Measurements from ENCODE around the gene CRYBG1.
A peak's percentile ranks its signal among the peaks of the same experiment; 100 is the strongest.

Gene CRYBG1

DNA sequence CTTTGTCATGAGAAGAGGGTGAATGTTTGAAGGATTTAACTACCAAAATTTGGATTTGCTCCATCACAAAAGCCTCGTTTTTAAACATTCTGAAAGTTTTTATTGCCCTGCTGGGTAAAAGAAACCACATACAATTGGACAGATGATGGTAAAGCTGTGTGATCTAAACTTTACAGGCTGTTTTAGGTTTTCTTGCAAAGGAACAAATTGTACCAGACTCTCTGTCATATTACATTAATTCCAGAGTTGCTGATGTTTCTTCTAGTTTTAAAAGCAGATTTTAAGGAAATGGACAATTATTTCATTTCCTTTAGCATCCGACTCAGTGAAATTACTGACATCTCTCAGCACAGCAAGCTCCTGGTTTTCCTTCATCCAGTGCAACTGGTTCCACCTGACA, 53.2 kb downstream of the CRYBG1 start:
- Histone ChIP-seq H2AFZ (ENCODE audit: low read length) (no peak overlapping the region), H3K9me3 (replicated peaks; ENCODE audit: insufficient read depth, low read length) (no peaks in the 10 kb centered on the region), H3K36me3 (replicated peaks; ENCODE audit: insufficient read depth, low read length) (no peaks in the 10 kb centered on the region), H3K4me3 (ENCODE audit: low read length) (no peak overlapping the region), H3K27ac (ENCODE audit: low read length) (no peak overlapping the region), H3K79me2 (ENCODE audit: low read length) (no peaks in the 10 kb centered on the region), H3K4me2 (ENCODE audit: low read depth, low read length) (no peak overlapping the region), H3K27me3 (replicated peaks; ENCODE audit: insufficient read depth, low read length) (no peaks in the 10 kb centered on the region), H4K20me1 (ENCODE audit: insufficient read depth, low read length) (no peaks in the 10 kb centered on the region), H3F3A (ENCODE audit: insufficient read depth, low read length) (no peaks in the 10 kb centered on the region), H3K4me1 (ENCODE audit: low read length) (no peaks in the 10 kb centered on the region), H3K9ac (ENCODE audit: low read length) (no peak overlapping the region), H3K9me2 (replicated peaks; ENCODE audit: insufficient read depth, low read length) (no peaks in the 10 kb centered on the region)
- TF ChIP-seq, protein P1, sequence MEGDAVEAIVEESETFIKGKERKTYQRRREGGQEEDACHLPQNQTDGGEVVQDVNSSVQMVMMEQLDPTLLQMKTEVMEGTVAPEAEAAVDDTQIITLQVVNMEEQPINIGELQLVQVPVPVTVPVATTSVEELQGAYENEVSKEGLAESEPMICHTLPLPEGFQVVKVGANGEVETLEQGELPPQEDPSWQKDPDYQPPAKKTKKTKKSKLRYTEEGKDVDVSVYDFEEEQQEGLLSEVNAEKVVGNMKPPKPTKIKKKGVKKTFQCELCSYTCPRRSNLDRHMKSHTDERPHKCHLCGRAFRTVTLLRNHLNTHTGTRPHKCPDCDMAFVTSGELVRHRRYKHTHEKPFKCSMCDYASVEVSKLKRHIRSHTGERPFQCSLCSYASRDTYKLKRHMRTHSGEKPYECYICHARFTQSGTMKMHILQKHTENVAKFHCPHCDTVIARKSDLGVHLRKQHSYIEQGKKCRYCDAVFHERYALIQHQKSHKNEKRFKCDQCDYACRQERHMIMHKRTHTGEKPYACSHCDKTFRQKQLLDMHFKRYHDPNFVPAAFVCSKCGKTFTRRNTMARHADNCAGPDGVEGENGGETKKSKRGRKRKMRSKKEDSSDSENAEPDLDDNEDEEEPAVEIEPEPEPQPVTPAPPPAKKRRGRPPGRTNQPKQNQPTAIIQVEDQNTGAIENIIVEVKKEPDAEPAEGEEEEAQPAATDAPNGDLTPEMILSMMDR (IDR thresholded peaks at IDR 0.05; ENCODE audit: low read length), result no peak
- DNase-seq, result no peak

DNA sequence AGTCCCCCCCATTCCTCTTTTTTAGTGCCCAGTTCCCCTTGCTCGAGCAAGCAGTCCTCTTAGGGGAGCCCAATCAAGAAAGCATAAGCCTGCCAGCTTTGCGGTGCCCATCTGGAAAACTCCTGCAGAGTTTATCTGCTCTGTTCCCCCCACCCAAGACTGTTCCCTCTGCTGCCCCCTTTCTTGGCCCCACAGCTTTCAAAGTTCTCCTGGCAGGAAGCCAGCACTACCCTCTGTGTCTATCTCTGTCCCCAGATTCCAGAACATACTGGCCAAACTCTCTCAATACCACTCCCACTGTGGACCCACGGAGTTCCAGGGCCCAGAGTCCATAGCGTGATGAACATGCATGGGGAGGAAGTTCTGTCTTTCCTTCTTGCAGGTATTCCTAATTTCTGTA, 55.4 kb downstream of the CRYBG1 start:
- Histone ChIP-seq H3K4me3 (ENCODE audit: low read length) (no peak overlapping the region), H3F3A (ENCODE audit: insufficient read depth, low read length) (no peaks in the 10 kb centered on the region), H2AFZ (ENCODE audit: low read length) (0 out of 2 replicates have a peak overlapping the region, but pooled peaks have one; percentile 26), H3K9ac (ENCODE audit: low read length) (no peak overlapping the region), H3K79me2 (ENCODE audit: low read length) (no peaks in the 10 kb centered on the region), H3K27ac (ENCODE audit: low read length) (no peak overlapping the region), H3K4me1 (ENCODE audit: low read length) (no peaks in the 10 kb centered on the region), H3K27me3 (replicated peaks; ENCODE audit: insufficient read depth, low read length) (no peaks in the 10 kb centered on the region), H4K20me1 (ENCODE audit: insufficient read depth, low read length) (no peaks in the 10 kb centered on the region), H3K4me2 (ENCODE audit: low read depth, low read length) (no peak overlapping the region), H3K9me2 (replicated peaks; ENCODE audit: insufficient read depth, low read length) (no peaks in the 10 kb centered on the region), H3K36me3 (replicated peaks; ENCODE audit: insufficient read depth, low read length) (no peaks in the 10 kb centered on the region), H3K9me3 (replicated peaks; ENCODE audit: insufficient read depth, low read length) (no peaks in the 10 kb centered on the region)
- no peak for DNase-seq
- TF ChIP-seq, protein P1 (IDR thresholded peaks at IDR 0.05; ENCODE audit: low read length), result no peak
- TF ChIP-seq EZH2 (optimal IDR thresholded peaks at IDR 0.05; ENCODE audit: low read depth, low read length), result no peak
- no peak for TF ChIP-seq EZH2phosphoT487 (IDR thresholded peaks at IDR 0.05; ENCODE audit: low read length)

DNA sequence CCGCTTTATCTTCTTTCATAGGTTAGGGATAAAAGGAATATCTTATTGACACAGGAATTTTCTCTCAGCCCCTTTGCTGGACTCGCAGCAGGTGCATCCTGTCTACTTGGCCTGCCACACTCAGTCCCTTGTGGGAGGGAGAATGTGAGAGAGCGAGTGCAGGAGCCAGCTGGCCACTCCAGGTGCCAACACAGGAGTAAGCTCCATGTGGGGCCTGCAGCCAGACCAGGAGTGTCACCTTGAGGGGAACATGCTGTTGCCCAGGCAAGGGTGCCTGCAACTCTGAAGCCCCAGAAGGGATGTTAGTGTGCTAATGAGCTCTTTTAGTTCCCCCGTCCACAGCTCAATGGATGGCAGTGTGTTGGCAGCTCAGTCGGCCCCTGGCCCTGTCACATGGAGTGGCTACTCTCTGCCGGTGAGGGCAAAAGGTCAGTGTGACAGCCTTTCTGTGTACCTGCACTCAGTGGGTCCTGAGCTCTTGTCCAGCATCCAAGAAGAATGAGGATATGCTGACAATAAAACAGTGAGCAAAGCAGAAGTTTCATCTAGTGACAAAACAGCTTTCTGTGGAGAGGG, 57.1 kb downstream of the CRYBG1 start:
- TF ChIP-seq EZH2phosphoT487 (IDR thresholded peaks at IDR 0.05; ENCODE audit: low read length), result no peak
- TF ChIP-seq, protein P1 (IDR thresholded peaks at IDR 0.05; ENCODE audit: low read length), result no peak
- TF ChIP-seq EZH2 (optimal IDR thresholded peaks at IDR 0.05; ENCODE audit: low read depth, low read length), result no peak
- Histone ChIP-seq H3K4me1 (ENCODE audit: low read length) (0 out of 2 replicates have a peak, but pooled peaks cover 4% of the 10 kb centered on the region), H4K20me1 (ENCODE audit: insufficient read depth, low read length) (no peaks in the 10 kb centered on the region), H3K4me3 (ENCODE audit: low read length) (no peak overlapping the region), H3K9me2 (replicated peaks; ENCODE audit: insufficient read depth, low read length) (no peaks in the 10 kb centered on the region), H3F3A (ENCODE audit: insufficient read depth, low read length) (no peaks in the 10 kb centered on the region), H3K27ac (ENCODE audit: low read length) (no peak overlapping the region), H3K4me2 (ENCODE audit: low read depth, low read length) (no peak overlapping the region), H2AFZ (ENCODE audit: low read length) (no peak overlapping the region), H3K9me3 (replicated peaks; ENCODE audit: insufficient read depth, low read length) (no peaks in the 10 kb centered on the region), H3K27me3 (replicated peaks; ENCODE audit: insufficient read depth, low read length) (no peaks in the 10 kb centered on the region), H3K79me2 (ENCODE audit: low read length) (no peaks in the 10 kb centered on the region), H3K9ac (ENCODE audit: low read length) (no peak overlapping the region), H3K36me3 (replicated peaks; ENCODE audit: insufficient read depth, low read length) (no peaks in the 10 kb centered on the region)
- no peak for DNase-seq
